GM12864 (cell line): ENCODE results near the gene QRFP.
A peak's percentile ranks its signal among the peaks of the same experiment; 100 is the strongest.

Experiments
- DNase-seq: peaks from one replicate; pipeline ENCODE4 v3.0.0-alpha.2; 2011; ENCODE audit warnings: low read depth
- H3K4me3 ChIP-seq: 2 replicates; pipeline ENCODE4 v1.5.1; 2011; ENCODE audit warnings: mild to moderate bottlenecking, low read depth, low read length, control low read depth
- TF ChIP-seq, protein P1 (sequence below): IDR thresholded peaks from 2 replicates; pipeline ENCODE4 v1.5.1; 2011; ENCODE audit warnings: low read depth, mild to moderate bottlenecking, moderate library complexity, low read length, control low read depth, inconsistent platforms; ENCODE audit errors: missing control alignments

The QRFP gene

DNA sequence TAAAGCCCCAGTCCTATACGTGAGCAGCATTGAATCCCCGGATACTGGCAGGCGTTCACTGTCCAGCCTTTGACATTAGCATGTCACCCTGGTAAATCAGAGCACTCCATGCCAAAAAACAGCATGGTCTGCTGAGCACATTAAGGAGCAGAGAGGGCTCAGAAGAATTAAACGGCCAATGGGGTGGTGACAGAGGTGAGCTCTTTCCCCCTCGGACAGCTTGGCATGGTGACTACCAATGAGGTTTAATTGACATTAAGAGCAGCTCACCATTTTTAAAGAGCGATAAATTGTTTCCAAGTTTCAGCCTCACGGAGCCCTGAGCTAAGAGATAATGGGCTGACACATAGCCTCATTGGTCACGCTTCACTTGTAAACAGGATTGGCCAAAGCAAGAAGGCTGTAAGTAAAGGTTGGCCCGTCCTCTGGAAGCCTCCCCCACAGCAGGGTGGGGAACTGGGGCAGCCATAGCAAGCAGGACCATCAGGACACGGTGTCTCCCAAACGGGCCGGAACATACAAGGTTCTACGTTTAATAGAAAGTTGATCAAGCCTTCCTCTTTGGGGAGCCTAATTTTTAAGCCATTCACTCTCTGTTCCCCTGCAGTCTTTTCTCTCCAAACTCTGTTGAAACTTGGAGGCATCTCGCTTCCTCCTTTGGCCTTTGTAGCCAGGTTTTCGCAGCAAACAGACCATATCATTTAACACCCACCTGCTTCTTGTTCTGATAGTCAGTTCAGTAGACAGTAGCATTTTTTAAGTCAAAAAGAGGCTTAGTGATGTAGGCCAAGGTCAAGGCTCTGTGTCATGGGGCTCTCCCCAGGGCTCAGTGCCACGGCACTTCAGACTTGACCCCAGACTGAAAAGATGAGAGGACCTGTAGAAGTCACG lies 25.9 kb downstream of the QRFP start:
- H3K4me3 ChIP-seq: no peak overlapping the region
- TF ChIP-seq, protein P1, sequence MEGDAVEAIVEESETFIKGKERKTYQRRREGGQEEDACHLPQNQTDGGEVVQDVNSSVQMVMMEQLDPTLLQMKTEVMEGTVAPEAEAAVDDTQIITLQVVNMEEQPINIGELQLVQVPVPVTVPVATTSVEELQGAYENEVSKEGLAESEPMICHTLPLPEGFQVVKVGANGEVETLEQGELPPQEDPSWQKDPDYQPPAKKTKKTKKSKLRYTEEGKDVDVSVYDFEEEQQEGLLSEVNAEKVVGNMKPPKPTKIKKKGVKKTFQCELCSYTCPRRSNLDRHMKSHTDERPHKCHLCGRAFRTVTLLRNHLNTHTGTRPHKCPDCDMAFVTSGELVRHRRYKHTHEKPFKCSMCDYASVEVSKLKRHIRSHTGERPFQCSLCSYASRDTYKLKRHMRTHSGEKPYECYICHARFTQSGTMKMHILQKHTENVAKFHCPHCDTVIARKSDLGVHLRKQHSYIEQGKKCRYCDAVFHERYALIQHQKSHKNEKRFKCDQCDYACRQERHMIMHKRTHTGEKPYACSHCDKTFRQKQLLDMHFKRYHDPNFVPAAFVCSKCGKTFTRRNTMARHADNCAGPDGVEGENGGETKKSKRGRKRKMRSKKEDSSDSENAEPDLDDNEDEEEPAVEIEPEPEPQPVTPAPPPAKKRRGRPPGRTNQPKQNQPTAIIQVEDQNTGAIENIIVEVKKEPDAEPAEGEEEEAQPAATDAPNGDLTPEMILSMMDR: no peak
- DNase-seq: peak; percentile 45

DNA sequence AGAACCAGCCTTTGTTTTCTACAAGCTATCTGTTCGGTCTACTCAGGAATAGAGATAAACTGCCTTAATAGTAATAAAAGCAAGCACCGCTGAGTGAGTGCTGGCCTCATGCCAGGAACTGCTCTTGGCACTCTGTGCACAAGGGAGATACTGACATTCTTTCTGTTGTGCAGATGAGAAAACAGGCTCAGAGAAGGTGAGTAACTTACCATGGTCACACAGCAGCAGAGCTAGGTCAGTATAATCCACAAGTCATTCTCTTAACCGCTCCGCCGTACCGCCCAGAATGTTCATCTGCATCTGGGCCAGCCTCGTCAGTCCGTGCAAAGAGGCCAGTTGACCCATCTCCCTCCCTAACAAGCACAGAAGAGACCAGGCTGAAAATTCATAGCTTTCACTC lies 27.4 kb downstream of the QRFP start:
- TF ChIP-seq, protein P1: no peak
- no peak overlapping the region for H3K4me3 ChIP-seq
- no peak for DNase-seq

DNA sequence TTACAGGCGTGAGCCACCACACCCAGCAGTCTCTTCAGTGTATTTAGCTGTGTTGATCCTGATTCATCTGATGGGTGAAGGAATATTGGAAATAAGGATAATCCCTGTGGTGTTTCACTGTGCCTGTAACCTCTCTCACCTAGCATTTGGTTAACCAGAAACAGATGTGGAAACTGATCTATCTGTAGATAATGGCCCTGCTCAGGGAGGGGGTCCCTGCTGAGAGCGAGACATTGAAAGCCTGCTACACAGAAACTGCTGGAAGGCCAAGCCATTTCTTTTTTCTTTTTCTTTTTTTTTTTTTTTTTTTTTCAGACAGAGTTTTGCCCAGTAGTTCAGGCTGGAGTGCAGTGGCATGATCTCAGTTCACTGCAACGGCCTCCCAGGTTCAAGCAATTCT lies 28.4 kb downstream of the QRFP start:
- no peak overlapping the region for H3K4me3 ChIP-seq
- no peak for DNase-seq
- TF ChIP-seq, protein P1: no peak

DNA sequence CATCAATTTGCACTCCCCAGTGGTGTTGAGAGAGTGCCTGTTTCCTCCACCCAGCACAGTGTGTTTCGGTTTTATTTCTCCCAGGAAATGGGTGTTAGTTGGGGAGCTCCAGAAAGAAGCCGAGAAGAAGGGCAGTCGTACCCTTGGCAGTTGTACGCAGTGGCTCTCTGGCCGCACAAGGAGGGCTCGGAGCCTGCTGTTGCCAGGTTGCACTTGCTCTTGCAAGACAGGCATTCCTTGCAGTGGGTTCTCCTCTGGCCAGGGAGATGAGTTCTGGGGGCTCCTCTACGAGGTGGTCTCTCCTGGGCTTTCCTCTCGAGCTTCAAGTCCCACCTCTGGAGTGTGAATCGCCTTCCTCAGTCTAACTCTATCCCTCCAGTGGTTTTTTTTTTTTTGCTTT lies 29.1 kb downstream of the QRFP start:
- TF ChIP-seq, protein P1: no peak
- H3K4me3 ChIP-seq: no peak overlapping the region
- no peak for DNase-seq

DNA sequence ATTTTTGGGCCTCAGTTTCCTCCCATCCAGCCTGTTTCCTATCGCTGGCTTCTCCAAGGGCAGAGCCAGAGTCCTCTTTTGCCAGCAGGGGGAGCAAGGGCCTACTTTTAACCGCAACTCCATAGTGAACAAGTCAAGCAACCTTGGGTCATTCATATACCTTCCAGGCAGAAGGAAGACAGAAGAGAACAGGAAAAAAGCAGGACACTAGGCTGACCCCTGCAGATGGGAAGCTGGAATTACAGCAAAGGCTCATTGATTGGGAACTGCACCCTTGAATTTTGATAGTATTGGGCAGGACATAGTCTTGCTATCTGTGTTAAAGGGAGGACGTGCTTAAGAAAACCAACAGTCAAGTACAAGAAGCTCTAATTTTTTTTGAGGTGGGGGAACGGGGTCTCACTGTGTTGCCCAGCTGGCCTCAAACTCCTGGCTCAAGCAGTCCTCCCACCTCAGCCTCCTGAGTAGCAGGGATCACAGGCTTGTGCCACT lies 30.1 kb downstream of the QRFP start:
- TF ChIP-seq, protein P1: peak; percentile 79
- DNase-seq: no peak
- H3K4me3 ChIP-seq: no peak overlapping the region

DNA sequence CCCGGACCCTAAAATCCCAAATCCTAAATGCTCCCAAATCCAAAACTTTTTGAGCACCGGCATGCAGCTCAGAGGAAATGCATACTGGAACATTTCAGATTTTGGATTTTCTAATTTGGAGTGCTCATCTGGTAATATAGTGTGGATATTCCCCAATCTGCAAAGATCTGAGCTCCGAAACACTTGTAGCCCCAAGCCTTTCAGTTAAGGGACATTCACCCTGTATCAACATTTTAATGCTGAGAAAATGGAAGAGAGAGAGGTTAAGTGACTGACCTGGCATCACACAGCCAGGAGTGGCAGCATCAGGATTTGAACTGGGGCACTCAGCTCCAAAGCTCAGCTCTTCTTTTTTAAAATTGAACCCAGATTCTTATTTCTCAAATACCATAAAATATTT lies 30.7 kb downstream of the QRFP start:
- no peak overlapping the region for H3K4me3 ChIP-seq
- TF ChIP-seq, protein P1: no peak
- no peak for DNase-seq

DNA sequence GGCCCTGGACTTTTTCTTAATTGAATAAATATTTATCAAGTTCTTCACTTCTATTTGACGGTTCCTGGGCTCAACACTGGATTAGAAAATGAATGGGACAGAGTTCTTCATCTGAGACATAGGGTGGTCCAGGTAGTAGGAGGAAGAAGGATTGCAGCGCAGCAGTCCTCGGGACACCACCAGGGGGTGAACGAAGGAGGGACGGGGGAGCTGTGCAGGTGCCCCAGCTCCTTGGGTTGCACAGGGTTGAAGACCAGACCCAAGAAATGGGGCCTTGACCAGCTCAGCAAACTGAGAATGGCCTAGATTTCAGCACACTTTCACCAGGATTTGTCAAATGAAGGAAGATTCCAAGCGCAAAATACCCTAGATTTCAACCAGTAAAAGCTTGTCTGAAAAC lies 32.1 kb downstream of the QRFP start:
- DNase-seq: no peak

More for the DNA sequence above, 32.1 kb downstream of the QRFP start:
- no peak overlapping the region for H3K4me3 ChIP-seq
- TF ChIP-seq, protein P1: no peak
